Measurements from ENCODE around the gene TMEM255B. TPM values are rescaled to one million over a fixed set of nuclear protein-coding genes. Genes with fewer than 3 reads are reported as not detected.

TMEM255B gene
- total RNA-seq, 1 experiment from 2014 or later, result 26.3 TPM

DNA sequence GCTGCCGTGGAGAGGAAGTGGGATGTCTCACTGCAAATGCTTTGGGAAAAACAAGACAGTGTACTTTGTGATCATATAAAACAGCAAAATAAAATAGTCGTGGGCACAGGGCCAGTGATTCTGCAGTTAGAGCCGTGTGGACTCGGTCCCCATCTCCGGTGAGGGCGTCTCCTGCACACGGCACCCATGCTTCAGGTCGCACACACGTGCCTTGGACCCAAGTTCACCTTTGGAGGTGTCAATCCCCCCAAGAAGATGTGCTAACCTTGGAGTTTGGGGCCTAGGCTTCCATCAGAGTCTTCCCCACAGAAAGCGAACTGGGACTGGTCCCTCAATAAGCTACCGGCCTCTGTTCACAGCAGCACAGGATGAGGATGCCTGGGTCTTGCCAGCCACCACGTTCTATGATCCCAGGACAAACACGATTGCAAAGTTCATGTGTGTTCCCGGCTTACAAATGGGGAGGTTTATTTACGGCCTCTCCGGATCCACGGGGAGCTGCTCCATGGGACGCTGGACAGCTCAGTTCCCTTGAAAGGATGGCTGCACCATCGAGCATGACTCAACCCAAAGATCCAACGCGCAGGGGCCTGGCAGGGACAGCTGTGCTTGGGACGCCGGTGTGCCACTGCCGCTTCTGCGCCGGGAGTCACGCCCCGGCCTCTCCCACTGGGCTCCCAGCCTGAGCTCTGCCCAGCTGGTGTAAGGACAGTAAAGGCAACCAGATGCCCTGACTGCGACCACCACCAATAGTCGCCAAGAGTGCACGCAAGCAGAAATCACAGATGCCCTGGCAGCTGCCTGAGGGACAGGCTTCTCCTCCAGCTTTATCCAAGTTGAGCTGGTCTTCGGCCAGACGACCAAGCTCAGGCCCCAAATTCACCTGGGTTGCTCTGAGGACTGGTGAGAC lies 96.2 kb downstream of the TMEM255B start:
- H3K36me3 ChIP-seq (ENCODE audit: control insufficient read depth, insufficient read depth, low read length), result no peaks in the 10 kb centered on the region
- ATAC-seq (no peak), DNase-seq (ENCODE audit: low read depth, low spot score) (no peak)
- H3K27me3 ChIP-seq (ENCODE audit: control insufficient read depth, insufficient read depth, low read length), result no peaks in the 10 kb centered on the region
- in situ Hi-C loops (cut with HindIII; ENCODE audit: low pct_unique_long_range_greater_than_20kb, low sequenced_read_pairs) (no loop called here), intact Hi-C loops (cut with micrococcal nuclease; ENCODE audit: unreplicated experiment) (no loop called here)
- POLR2A ChIA-PET, result no interaction called here
- no peak overlapping the region for H3K27ac ChIP-seq (ENCODE audit: low read length)
- no peak overlapping the region for H3K4me3 ChIP-seq (ENCODE audit: low read depth in 2 of 2, low read length in 2 of 2)
- H3K9me3 ChIP-seq (ENCODE audit: control insufficient read depth, insufficient read depth, low read depth, low read length), result no peaks in the 10 kb centered on the region
- no peak for TF ChIP-seq SIN3A (IDR thresholded peaks at IDR 0.05; ENCODE audit: borderline replicate concordance, insufficient read depth, low read depth, low read length)
- TF ChIP-seq, protein P1, sequence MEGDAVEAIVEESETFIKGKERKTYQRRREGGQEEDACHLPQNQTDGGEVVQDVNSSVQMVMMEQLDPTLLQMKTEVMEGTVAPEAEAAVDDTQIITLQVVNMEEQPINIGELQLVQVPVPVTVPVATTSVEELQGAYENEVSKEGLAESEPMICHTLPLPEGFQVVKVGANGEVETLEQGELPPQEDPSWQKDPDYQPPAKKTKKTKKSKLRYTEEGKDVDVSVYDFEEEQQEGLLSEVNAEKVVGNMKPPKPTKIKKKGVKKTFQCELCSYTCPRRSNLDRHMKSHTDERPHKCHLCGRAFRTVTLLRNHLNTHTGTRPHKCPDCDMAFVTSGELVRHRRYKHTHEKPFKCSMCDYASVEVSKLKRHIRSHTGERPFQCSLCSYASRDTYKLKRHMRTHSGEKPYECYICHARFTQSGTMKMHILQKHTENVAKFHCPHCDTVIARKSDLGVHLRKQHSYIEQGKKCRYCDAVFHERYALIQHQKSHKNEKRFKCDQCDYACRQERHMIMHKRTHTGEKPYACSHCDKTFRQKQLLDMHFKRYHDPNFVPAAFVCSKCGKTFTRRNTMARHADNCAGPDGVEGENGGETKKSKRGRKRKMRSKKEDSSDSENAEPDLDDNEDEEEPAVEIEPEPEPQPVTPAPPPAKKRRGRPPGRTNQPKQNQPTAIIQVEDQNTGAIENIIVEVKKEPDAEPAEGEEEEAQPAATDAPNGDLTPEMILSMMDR (IDR thresholded peaks at IDR 0.05), result no peak
- TF ChIP-seq, protein P2, sequence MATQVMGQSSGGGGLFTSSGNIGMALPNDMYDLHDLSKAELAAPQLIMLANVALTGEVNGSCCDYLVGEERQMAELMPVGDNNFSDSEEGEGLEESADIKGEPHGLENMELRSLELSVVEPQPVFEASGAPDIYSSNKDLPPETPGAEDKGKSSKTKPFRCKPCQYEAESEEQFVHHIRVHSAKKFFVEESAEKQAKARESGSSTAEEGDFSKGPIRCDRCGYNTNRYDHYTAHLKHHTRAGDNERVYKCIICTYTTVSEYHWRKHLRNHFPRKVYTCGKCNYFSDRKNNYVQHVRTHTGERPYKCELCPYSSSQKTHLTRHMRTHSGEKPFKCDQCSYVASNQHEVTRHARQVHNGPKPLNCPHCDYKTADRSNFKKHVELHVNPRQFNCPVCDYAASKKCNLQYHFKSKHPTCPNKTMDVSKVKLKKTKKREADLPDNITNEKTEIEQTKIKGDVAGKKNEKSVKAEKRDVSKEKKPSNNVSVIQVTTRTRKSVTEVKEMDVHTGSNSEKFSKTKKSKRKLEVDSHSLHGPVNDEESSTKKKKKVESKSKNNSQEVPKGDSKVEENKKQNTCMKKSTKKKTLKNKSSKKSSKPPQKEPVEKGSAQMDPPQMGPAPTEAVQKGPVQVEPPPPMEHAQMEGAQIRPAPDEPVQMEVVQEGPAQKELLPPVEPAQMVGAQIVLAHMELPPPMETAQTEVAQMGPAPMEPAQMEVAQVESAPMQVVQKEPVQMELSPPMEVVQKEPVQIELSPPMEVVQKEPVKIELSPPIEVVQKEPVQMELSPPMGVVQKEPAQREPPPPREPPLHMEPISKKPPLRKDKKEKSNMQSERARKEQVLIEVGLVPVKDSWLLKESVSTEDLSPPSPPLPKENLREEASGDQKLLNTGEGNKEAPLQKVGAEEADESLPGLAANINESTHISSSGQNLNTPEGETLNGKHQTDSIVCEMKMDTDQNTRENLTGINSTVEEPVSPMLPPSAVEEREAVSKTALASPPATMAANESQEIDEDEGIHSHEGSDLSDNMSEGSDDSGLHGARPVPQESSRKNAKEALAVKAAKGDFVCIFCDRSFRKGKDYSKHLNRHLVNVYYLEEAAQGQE (IDR thresholded peaks at IDR 0.05; ENCODE audit: insufficient read depth in 1 of 2, low read depth in 2 of 2, low read length in 1 of 2), result no peak
- no peak for TF ChIP-seq TCF7L2 (IDR thresholded peaks at IDR 0.05; ENCODE audit: low read depth, low read length)
- no peak for TF ChIP-seq POLR2AphosphoS5 (IDR thresholded peaks at IDR 0.05; ENCODE audit: low read depth, low read length)
- no TSS peak for BruUV-seq (replicated peaks)
- CTCF ChIA-PET, result no interaction called here
- H3K4me1 ChIP-seq (ENCODE audit: control insufficient read depth, insufficient read depth, low read length), result peaks cover 8% of the 10 kb centered on the region

DNA sequence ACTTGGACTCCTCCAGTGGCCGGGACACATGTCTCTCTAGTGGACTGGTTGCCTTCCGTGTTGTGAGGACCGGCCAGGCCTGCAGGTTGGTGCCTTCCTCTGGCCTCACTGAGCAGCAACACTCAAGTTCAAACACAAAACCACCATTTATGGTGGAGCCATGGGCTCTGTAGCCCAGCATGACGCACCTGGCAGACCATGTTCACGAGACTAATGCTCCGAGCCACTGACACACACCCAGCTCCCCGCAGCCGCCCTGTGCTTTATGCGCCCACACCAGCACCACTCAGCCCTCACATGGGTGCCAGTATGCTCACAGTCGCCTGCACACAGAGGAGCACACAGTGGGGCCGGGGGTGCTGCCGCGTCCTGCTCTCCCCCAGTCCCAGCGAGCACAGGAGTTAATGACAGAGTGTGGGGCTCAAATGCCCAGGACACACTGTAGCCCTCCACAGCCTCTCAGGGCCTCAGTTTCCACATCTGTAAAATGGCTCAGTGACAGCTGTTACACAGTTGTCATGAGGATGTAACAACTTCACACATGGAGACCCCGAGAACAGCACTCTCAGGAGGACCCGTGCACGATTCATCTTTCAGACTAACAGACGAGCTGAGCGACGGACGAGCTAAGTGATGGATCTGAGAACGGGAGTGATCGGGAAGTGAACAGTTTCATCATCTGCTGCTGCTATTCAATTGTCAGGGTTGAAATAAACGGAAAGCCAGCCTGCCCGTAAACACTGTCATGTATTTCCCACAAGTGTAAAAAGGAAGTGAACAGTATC lies 97.1 kb downstream of the TMEM255B start:
- intact Hi-C loops (cut with micrococcal nuclease; ENCODE audit: unreplicated experiment) (no loop called here), in situ Hi-C loops (cut with HindIII; ENCODE audit: low pct_unique_long_range_greater_than_20kb, low sequenced_read_pairs) (no loop called here)
- H3K36me3 ChIP-seq (ENCODE audit: control insufficient read depth, insufficient read depth, low read length), result no peaks in the 10 kb centered on the region
- DNase-seq (ENCODE audit: low read depth, low spot score) (no peak), ATAC-seq (no peak)
- ChIA-PET POLR2A (no interaction called here), CTCF (no interaction called here)
- BruUV-seq (replicated peaks), result no TSS peak
- H3K27ac ChIP-seq (ENCODE audit: low read length), result no peak overlapping the region
- no peak for TF ChIP-seq TCF7L2 (IDR thresholded peaks at IDR 0.05; ENCODE audit: low read depth, low read length)
- TF ChIP-seq POLR2AphosphoS5 (IDR thresholded peaks at IDR 0.05; ENCODE audit: low read depth, low read length), result no peak
- TF ChIP-seq, protein P1 (IDR thresholded peaks at IDR 0.05), result no peak
- no peaks in the 10 kb centered on the region for H3K27me3 ChIP-seq (ENCODE audit: control insufficient read depth, insufficient read depth, low read length)
- no peak overlapping the region for H3K4me3 ChIP-seq (ENCODE audit: low read depth in 2 of 2, low read length in 2 of 2)
- no peaks in the 10 kb centered on the region for H3K9me3 ChIP-seq (ENCODE audit: control insufficient read depth, insufficient read depth, low read depth, low read length)
- peaks cover 11% of the 10 kb centered on the region for H3K4me1 ChIP-seq (ENCODE audit: control insufficient read depth, insufficient read depth, low read length)

Data from Panc1 (cell line).